K562 (cell line): ENCODE results near the gene PFKFB2. TPM values are rescaled to one million over a fixed set of nuclear protein-coding genes. Genes with fewer than 3 reads are reported as not detected.

Experiments used
- AFF4 ChIP-seq: sonication (generic); formaldehyde crosslinking; IDR thresholded peaks from 2 replicates; pipeline ENCODE4 v1.8.0; 2023; ENCODE audit warnings: mild to moderate bottlenecking, missing genetic modification reagents
- FOXA3 ChIP-seq, 2 experiments: fragments of 450-650 bp in 1 of 2; sonication (generic) in 1 of 2; formaldehyde crosslinking; IDR thresholded peaks in 1 of 2; conservative IDR thresholded peaks in 1 of 2; 2 replicates each; pipeline versions ENCODE4 v1.4.0 to v1.8.0; 2020 to 2022; ENCODE audit warnings: mild to moderate bottlenecking in 2 of 2, missing genetic modification reagents in 1 of 2
- FOXK1 ChIP-seq: sonication (generic); formaldehyde crosslinking; IDR thresholded peaks from 2 replicates; pipeline ENCODE4 v1.8.0; 2022; ENCODE audit warnings: missing genetic modification reagents, mild to moderate bottlenecking, borderline replicate concordance
- GATAD2B ChIP-seq: fragments of 450-650 bp; IDR thresholded peaks from 2 replicates; pipeline ENCODE4 v1.6.1; 2017; ENCODE audit warnings: mild to moderate bottlenecking, borderline replicate concordance
- GTF2A2 ChIP-seq: IDR thresholded peaks from 2 replicates; pipeline ENCODE4 v1.6.1; 2016; ENCODE audit warnings: mild to moderate bottlenecking, missing genetic modification characterization, missing compliant biosample characterization
- OTX1 ChIP-seq: fragments of 450-650 bp; formaldehyde crosslinking; IDR thresholded peaks from 2 replicates; pipeline ENCODE4 v1.4.0; 2022; ENCODE audit warnings: mild to moderate bottlenecking
- REST ChIP-seq, 2 experiments: fragments of 450-650 bp; formaldehyde crosslinking in 1 of 2; IDR thresholded peaks; 2 replicates each; pipeline versions ENCODE4 v1.4.0 to v1.6.1; 2014 to 2020; ENCODE audit warnings: mild to moderate bottlenecking in 2 of 2, borderline replicate concordance in 1 of 2, low read depth in 1 of 2
- SLC30A9 ChIP-seq: fragments of 250-450 bp; sonication (Bioruptor Pico); IDR thresholded peaks from 2 replicates; pipeline ENCODE4 v1.8.0; 2022; ENCODE audit warnings: mild to moderate bottlenecking, moderate library complexity
- TCF7 ChIP-seq: sonication (generic); IDR thresholded peaks from 2 replicates; pipeline ENCODE4 v1.6.1; 2016; ENCODE audit warnings: antibody characterized with exemption, borderline replicate concordance
- ZFPM2 ChIP-seq: fragments of 250-450 bp; sonication (Bioruptor Pico); IDR thresholded peaks from 2 replicates; pipeline ENCODE4 v1.5.1; 2022; ENCODE audit warnings: mild to moderate bottlenecking
- ZNF511 ChIP-seq: sonication (generic); formaldehyde crosslinking; IDR thresholded peaks from 2 replicates; pipeline ENCODE4 v1.8.0; 2022; ENCODE audit warnings: mild to moderate bottlenecking, missing genetic modification reagents
- polyA plus RNA-seq, 8 experiments: library from polyadenylated mRNA; depleted of rRNA in 4 of 8; stranded (reverse) in 5 of 8; unstranded in 3 of 8; fragments of >200 nt; fragmentation: Nextera tagmentation in 2 of 8; fragmentation: Illumina TruSeq in 1 of 8; extraction: Ambion mirVana in 2 of 8; extraction: Trizol in 1 of 8; gene quantifications; 2 replicates each; pipeline versions ENCODE4 v1.2.1 to v1.2.3, GENCODE V29; 2011 to 2014; ENCODE audit warnings: inconsistent platforms in 1 of 8, missing spikeins in 1 of 8
- total RNA-seq, 7 experiments: library from RNA; depleted of rRNA in 6 of 7; stranded (reverse); fragments of >200 nt in 6 of 7; fragmentation: Illumina TruSeq in 2 of 7; extraction: Trizol in 2 of 7; gene quantifications; 2 replicates each; pipeline versions ENCODE4 v1.2.1 to v1.2.3, GENCODE V29; 2011 to 2021; ENCODE audit warnings: low replicate concordance in 1 of 7

Gene PFKFB2
- total and polyA plus RNA-seq, 9 of the 15 experiments (the other 6 are each of a cell fraction or from before 2014, with no cell fraction given): 6.9 to 26.0 (median 16.4) TPM

GRCh38 chr1:207021139-207021861, 31.8 kb upstream of the PFKFB2 start (continued):
- TF ChIP-seq AFF4 (CRISPR knock-in tag): no peak; the same call in 1 of the 2 replicates
- no peak for TF ChIP-seq TCF7
- peak; percentile 39; the same call in 1 of the 2 replicates for TF ChIP-seq REST (IDR thresholded peaks at IDR 0.05; ENCODE audit: borderline replicate concordance)
- TF ChIP-seq REST (CRISPR knock-in tag; IDR thresholded peaks at IDR 0.05; ENCODE audit: low read depth): no peak
- peak; percentile 88 for TF ChIP-seq OTX1 (CRISPR knock-in tag)
- TF ChIP-seq GTF2A2 (tag): no peak
- peak; percentile 62; the same call in 1 of the 2 replicates for TF ChIP-seq GATAD2B
- TF ChIP-seq ZFPM2: no peak
- peak; percentile 6 to 71; a peak in 2 of 4 replicates for TF ChIP-seq FOXA3 (CRISPR knock-in tag; conservative IDR thresholded peaks at IDR 0.05 in 1 of 2, IDR thresholded peaks at IDR 0.05 in 1 of 2)
- no peak for TF ChIP-seq ZNF511
- no peak for TF ChIP-seq SLC30A9 (CRISPR knock-in tag)
- TF ChIP-seq FOXK1 (CRISPR knock-in tag): no peak
